Activated T-cell treated with anti-CD3 and anti-CD28 coated beads for 24 hours (primary cell): Measurements from ENCODE around the gene DUSP12.

ENCODE experiments used
- DNase-seq: peaks from one replicate; pipeline ENCODE4 v3.0.0-alpha.2; 2020; ENCODE audit warnings: low read depth

Gene DUSP12

GRCh38 chr1:161770250-161770649 lies 20.7 kb downstream of the DUSP12 start:
- no peak for DNase-seq

- no peak for DNase-seq
Observed at GRCh38 chr1:161771161-161771560, 21.6 kb downstream of the DUSP12 start.

- DNase-seq = no peak
Observed at GRCh38 chr1:161771973-161772372, 22.4 kb downstream of the DUSP12 start.

GRCh38 chr1:161772397-161772796 lies 22.8 kb downstream of the DUSP12 start:
- no peak for DNase-seq

- DNase-seq = no peak
Observed at GRCh38 chr1:161773791-161774190, 24.2 kb downstream of the DUSP12 start.

- DNase-seq = no peak
Observed at GRCh38 chr1:161777261-161777660, 27.7 kb downstream of the DUSP12 start.

- DNase-seq = no peak
Observed at GRCh38 chr1:161778522-161778921, 28.9 kb downstream of the DUSP12 start.

- DNase-seq = no peak
Observed at GRCh38 chr1:161779393-161779792, 29.8 kb downstream of the DUSP12 start.

- no peak for DNase-seq
Observed at GRCh38 chr1:161781995-161782394, 32.4 kb downstream of the DUSP12 start.

- DNase-seq = no peak
Observed at GRCh38 chr1:161782886-161783285, 33.3 kb downstream of the DUSP12 start.

- DNase-seq = no peak
Observed at GRCh38 chr1:161784968-161785367, 35.4 kb downstream of the DUSP12 start.

- DNase-seq = no peak
Observed at GRCh38 chr1:161787355-161787754, 37.8 kb downstream of the DUSP12 start.

GRCh38 chr1:161790587-161791317 lies 41.2 kb downstream of the DUSP12 start:
- DNase-seq = no peak

GRCh38 chr1:161791904-161792655 lies 42.5 kb downstream of the DUSP12 start:
- no peak for DNase-seq

GRCh38 chr1:161792740-161793139 lies 43.2 kb downstream of the DUSP12 start:
- no peak for DNase-seq

- no peak for DNase-seq
Observed at GRCh38 chr1:161799792-161800191, 50.2 kb downstream of the DUSP12 start.

- DNase-seq = no peak
Observed at GRCh38 chr1:161801955-161802354, 52.4 kb downstream of the DUSP12 start.

- no peak for DNase-seq
Observed at GRCh38 chr1:161803181-161803580, 53.6 kb downstream of the DUSP12 start.

- no peak for DNase-seq
Observed at GRCh38 chr1:161805399-161806197, 56.0 kb downstream of the DUSP12 start.
